NCI-H2107 treated with DMSO at 0.1 percent for 48 hours (cell line): Measurements from ENCODE around the gene SUCO.
"Not testable (repeated sequence)": the region's sequence is repeated elsewhere in the genome, so short reads cannot be mapped to it uniquely, and the experiment has no call there.

Source experiments
- DNase-seq: peaks from one replicate; lab custom pipeline; 2025; ENCODE audit not compliant: unreplicated experiment; lab: John Stamatoyannopoulos, UW

Gene SUCO

DNA sequence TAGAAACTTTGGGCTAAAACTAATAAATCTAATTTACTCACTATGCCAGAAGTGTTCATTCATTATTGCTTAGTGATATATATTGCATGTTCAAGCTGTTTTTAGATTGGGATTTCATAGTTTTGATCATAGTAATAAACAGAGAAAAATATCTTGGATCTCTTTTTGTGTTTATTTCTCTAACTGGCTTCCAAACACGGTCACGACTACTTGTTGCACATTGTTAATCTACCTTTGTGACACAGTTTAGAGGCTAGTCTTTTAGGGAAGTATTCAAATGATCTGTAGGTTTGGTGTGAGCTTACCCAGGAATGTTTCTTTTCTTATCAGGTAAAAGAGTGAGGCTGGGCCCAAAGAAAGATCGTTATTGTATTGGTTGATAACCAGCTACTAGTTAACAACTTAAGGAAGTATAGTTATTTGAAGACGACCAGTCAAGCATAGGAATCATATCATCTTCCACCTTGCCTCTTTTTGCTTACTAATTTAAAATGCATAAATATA is 75.2 kb downstream of the SUCO start:
- no peak for DNase-seq

DNA sequence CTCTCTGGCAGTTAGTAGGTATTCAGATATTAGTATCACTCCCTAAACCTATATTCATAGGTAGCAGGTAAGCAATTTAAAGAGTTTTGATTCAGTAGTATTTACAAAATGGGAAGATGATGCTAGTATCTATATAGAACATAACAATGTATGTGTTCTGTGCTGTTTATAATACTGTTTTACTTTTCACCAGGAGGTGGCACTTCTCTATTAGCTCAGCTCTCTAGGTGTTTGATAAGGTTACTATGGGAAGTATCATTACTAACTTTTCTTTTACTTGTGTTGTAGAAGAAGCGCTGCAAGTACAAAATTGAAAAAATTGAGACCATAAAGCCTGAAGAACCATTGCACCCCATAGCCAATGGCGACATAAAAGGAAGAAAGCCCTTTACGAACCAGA is 76.6 kb downstream of the SUCO start:
- no peak for DNase-seq

DNA sequence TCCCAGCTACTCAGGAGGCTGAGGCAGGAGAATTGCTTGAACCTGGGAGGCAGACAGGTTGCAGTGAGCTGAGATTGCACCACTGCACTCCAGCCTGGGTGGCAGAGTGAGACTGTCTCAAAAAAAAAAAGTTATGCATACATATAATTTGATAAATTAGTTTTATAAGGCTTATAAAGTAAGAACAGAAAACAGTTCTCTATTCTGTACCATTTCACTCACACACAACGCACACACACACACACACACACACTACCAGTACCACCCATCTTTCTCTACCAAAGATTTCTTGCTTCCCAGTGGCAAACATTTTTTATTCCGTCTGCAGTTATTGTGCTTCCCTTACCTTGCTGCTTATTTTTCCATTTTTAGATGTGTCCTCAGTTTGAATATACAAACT is 79.5 kb downstream of the SUCO start:
- no peak for DNase-seq

DNA sequence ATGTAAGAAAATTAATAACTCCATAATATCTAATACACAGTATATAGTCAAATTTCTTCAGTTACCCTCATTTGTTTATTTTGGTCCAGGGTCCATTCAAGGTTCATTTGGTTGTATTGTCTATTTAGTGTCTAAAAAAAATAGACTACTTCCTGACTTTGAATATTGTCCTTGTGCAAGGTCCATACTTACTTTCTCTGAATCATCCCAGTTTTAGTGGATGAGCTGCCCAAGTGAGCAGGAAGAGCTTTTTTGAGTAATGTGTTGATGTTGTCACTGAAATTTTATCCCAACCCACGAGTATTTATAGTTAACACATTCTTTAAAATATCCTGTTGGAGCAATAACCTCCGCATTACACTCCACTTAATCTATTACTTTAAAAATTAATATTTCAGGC is 80.3 kb downstream of the SUCO start:
- DNase-seq, result no peak

DNA sequence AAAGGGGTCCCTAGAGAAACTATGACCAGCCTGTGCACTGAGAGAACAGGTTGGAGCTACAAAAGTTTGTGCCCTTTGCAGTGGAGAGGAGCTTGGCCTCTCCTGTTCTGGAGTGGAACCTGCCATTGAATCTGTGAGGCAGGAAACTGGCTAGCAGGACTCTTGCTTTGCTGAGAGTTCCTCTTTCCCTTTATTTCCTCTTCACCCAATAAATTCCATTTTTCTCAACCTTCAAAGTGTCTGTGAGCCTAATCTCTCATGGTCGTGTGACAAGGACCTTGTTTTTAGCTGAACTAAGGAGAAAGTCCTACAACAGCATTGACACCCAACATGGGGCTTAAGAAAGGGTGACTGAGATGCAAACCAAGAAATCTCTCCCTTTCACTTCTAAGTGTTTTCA is 83.2 kb downstream of the SUCO start:
- DNase-seq, result no peak

DNA sequence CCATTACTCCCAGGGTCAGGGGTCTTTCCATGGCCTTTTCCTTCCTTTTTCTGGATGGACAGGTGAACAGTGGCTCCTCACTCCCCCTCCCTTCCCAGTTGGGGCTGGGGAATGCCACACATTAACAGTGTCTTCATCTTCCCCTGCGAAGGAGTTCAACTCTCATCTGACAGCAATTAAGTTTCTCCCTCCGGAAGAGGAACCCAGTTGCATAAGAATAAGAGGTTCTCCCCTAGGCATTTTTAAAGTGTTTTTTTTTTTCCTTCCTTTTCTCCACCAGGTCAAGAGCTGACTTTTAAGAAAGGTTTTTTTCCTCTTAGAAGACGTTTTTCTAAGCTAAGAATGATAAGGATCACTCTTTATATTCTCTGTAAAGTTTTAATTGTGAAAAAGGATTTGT is 83.7 kb downstream of the SUCO start:
- DNase-seq, result no peak

DNA sequence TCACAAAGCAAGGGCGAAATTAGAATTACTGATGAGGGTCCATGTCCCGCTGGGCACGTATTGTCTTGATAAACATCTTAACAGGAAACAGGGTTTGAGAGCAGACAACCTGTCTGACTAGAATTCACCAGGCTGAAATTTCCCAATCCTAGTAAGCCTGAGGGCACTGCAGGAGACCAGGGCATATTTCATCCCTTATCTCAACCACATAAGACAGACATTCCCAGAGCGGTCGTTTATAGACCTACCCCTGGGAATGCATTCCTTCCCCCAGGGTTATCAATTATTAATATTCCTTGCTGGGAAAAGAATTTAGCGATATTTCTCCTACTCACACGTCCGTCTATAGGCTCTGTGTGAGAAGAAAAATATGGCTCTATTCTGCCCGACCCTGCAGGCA is 87.7 kb downstream of the SUCO start:
- not testable (repeated sequence) for DNase-seq

DNA sequence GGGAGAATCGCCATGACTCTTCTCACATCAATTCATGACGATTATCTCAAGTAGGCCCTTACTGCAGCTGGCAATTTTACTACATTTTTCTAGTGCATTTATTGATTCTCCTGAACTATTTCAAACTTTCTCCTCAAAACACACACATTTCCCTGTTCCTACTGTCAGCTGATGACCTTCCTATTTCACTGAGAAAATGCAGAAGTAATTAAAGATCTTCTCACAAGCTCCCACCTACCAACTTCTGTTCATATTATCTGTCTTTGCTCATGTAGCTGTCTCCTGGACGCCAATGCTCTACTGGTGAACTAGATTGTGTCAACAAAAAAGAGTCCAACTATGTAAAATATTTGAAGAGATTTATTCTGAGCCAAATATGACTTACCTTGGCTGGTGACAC is 89.6 kb downstream of the SUCO start:
- no peak for DNase-seq

DNA sequence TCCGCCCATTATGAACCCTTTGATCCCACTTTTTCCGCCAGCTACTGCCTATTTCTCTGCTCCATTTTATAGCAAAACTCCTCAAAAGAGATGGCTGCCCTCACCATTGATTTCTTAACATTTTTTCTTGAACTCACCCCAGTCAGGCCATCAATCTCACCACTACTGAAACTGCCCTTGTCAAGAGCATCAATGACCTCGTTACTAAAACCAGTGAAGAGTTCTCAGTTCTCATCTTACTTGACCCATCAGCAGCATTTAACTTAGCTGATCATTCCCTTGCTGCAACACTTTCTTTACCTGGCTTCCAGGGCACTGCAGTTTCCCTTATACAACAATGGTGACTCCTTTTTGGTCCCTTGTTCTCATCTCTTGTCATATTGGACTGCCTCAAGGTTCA is 90.8 kb downstream of the SUCO start:
- no peak for DNase-seq

DNA sequence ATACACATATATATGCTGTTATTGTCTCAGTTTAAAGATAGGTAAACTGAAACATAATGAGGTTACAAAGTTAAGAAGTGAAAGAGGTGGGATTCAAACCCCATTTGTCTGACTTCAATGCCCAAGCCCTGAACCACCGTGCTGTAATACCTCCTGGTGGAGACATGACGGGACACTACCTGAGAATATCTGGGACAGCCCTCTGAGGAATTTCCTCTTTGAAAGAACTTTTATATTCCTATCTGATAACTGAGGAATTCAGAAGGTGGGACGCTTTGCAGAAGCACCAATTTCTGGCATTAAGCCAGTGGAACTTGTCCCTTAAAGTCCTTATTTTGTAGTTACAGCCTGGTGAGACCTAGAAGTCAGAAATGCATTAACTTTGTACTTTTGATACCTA is 93.9 kb downstream of the SUCO start:
- no peak for DNase-seq

DNA sequence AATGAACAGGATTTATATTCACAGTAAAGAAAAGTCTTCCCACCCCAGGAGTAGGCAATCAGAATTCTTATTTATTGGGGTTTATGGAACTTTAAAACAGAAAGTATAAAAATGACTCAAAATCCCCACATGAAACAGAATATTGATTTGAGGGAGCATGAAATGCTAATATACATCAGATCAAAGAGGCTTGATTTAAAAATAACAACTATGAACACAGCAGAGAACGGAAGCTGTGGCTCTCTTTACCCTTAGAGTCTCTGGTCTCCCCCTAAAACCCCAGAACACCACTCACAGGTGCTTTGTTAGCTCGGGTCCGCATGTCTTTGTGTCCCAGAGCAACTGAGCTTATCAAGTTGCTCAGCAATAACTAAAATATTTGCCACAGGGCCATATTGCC is 94.8 kb downstream of the SUCO start:
- no peak for DNase-seq

DNA sequence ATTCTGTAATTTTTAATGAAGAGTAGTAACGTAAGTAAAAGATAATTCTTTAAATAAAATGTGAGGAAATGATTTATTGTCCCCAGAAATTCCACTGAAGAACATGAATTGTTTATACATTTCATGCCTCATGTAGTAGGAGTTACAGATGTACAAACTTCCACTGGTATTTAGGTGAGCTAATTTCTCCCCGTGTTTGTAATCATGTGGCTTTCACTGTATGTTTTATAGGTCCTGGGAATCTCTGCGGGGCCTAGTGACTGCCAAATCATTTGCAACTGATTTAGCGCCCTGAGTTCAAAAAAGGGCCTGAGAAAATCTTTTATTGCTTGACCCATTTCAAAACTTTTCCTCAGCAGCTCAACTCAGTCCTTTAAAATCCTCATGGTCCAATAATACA is 95.5 kb downstream of the SUCO start:
- no peak for DNase-seq

DNA sequence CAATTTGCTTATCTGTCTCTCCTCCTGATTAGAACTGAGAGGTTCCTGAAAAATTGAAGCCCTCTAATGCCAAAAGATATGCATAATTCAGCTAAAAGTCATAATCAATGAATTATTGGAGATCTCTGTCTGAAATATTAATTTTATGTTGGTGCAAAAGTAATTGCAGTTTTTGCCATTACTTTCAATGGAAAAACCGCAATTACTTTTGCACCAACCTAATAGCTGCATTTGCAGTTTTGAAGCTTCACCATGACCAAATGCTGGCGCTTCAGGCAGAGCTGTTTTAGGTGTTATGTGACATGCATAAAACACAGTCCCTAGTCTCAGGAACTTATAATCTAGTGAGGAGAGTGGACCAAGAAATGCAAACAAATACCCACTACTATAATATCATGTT is 96.2 kb downstream of the SUCO start:
- no peak for DNase-seq

DNA sequence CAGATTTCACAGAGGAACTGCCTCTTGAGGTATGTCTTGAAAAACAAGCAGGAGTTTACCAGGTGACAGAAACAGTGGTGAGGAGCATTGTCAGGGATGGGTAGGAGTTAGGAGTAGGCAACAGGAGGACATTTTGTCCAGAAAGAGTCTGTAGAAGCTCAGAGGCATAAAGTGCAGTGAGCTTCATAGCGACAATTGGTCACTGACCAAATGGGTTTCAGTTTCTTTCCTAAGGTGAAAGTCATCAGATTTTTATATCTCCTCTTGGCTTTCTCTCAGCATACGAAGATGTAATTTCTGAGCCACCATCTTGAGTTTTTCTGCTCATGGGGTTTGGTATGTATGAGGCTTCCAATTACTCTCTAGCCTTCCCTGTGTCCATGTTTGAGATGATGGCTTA is 96.7 kb downstream of the SUCO start:
- DNase-seq, result no peak

DNA sequence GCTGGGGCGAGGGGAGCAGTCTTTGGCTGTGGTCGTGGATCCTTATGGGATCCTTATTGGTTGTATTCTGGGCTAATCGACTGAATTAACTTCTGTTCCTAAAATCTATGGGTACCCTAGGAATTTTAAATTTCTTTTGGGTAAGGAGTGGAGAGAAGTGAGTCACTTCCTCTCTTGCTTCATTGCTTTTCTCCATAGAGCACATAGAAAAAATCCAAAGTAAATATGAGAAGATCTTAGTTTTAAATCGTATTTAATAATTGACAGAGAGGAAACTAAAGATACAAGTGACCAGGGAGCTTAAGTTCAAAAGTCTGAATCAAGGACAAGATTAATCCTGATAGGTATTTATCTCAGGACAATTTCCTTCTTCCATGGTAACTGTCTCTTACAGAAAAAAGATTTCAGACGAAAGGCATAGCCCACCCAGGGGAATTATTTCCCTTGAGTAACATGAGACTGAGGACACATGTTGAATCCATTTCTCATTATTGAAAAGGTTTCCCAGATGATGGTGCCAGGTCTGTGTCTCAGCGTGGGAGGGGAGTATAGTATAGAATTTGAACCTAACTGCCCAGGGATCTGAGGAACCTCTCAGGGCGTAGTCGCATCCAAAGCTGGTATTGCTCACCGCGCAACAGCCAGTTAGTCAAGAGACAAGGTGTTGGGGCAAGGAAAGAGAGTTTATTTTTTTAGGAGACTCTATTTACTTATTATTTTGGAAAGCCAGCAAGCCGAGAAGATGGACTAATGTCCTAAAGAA is 97.3 kb downstream of the SUCO start:
- no peak for DNase-seq

DNA sequence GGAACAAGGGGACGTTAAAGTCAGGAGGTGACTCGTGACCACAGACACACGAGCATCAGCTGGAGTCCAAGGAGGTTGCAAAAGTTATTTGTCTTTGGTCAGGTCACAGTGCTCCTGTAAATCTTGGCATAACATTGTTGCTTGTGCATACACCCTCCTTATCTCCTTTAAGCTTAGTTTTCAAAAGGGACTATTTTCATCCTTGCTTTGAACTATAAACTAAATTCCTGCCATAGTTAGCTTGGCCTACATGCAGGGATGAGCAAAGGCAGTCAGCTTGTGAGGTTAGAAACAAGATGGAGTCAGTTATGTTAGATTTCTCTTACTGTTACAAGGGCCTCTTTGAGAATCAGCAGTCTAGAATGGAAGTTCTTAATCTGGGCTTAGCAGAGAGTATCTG is 97.9 kb downstream of the SUCO start:
- DNase-seq, result no peak

DNA sequence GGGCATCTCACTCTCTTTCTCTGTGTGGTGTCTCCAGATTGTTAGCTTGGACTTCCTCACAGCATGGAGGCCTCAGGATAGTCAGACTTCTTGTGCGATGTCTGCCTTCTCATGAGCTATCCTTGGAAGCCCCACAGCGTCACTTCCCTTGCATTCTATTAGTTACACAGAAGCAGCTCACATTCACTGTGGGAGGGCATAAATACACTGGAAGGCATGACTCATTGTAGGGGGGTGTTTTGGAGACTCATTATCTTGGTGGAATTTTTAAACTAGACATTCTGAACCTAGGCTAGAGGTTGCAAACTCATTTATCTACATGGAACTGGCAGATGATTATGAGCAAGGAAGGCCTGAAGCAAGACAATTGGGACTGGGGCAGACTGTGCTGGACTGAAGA is 104.6 kb downstream of the SUCO start:
- DNase-seq, result no peak

DNA sequence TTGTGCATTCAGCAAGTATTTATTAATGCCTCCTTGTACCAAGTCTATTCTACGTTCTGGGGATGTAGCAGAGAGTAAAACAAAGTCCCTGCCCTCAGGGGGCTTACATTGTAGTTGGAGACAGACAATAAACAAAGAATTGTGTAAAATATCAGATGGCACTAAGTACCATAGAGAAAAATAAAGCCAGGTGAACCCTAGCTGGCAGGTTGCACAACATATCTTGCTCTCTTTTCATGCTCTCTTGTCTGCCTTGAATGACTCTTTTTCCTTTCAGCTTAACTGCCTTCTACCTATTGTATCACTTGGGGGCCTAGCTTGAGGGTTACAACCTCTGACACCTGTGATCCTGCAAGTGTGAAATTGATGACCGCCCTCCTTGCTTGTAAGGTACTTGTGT is 105.3 kb downstream of the SUCO start:
- DNase-seq, result no peak

DNA sequence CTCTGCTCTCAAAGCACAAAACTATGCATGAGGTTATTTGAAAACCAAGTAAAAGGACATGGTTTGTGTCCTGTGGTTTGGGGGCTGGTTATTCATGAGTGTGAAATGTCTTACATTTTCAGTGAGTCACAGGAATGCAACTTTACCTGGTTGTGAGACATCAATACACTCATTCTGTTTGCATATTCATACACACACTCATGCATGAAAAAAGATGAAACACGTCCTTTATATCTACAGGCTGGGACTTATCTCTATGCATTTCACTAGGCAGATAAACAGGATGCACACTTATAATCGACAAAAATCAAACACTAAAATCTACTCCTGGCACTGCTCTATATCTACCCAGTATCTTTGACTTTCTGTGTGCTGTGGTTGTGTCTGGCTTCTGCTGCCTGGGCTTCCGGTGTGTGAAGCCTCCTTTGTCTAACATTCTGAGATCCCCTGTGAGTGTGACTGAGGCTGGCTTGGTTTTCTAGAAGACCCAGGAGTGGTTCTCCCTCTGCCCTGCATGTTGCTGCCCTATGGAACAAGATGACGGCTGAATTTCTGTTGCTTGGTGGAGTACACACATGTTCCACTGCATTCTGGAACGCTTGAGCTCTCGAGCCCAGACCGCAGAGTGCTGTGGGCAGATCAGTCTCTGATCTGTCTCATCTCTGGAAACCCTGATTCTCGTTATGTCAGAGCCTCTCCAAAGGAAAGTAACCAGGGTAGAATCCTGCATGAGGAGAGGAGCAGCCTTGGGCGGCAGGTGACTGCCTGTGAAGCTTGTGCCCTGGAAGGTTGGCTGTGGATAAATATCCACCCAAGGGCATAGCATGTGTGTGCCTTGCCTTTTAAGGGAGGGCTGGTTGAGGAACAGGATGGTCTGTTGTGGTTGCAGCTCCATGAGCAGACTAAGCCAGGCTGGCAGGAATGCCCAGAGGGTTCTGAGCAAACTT is 106.2 kb downstream of the SUCO start:
- no peak for DNase-seq

DNA sequence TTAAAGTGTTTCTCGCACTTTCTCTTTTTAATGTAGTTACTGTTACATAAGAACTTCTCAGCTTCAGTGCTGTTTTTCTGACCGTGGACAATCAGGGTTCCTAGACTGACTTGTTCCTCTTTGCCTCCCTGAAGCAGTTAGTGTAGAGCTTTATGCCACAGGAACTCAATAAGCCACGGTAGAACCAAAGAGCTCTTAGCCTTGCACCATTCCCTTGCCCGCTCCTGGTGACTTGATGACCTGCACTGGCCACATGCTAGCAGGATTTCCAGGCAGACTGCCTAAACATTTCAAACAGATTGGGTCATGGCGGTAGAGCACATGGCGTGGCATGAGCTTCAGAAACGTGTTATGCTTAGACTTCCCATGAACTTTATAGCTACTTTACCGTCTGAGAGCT is 107.2 kb downstream of the SUCO start:
- DNase-seq, result no peak

DNA sequence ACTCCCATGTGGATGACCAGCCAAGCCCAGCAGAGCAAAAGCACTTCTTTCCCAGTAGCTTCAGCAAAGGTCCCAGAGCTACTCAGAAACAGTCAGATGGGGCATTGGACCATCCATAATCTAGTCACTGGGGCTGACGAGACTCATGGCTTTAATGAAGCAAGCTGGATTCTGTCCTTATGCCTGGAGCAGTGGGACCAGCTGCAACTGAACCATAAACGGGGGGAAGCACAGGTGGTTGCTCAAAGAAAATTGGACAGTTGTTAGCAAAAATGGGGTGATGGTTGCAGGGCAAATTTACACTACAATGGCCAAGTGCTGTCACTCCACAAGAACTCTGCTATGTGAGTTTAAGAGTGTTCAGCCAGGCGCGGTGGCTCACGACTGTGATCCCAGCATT is 108.5 kb downstream of the SUCO start:
- no peak for DNase-seq

DNA sequence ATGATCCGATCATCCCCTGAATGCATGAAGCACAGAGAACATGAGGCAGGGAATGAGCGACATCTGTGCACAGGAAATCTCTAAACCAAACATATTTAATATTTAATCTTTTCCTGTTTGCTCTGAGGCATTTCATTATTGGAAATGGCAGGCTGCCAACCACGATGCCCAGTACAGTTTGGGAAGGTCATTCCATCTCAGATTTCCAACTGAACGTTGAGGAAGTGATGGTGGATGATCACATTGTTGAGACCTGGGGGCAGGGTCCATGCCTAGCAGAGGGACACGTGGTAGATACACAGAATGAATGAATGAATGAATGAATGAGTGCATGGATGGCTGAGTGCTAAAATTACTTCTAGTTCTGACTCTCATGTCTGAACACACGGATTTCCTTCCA is 110.0 kb downstream of the SUCO start:
- no peak for DNase-seq
